CD4-positive, alpha-beta T cell treated with Interleukin-6 at 100 ng/mL for 8 hours (primary cell): ENCODE results near the gene SACM1L.

ENCODE experiments used
- DNase-seq: peaks from one replicate; pipeline ENCODE4 v3.0.0-alpha.2; 2020; ENCODE audit warnings: mixed read lengths, low spot score

The SACM1L gene

DNA sequence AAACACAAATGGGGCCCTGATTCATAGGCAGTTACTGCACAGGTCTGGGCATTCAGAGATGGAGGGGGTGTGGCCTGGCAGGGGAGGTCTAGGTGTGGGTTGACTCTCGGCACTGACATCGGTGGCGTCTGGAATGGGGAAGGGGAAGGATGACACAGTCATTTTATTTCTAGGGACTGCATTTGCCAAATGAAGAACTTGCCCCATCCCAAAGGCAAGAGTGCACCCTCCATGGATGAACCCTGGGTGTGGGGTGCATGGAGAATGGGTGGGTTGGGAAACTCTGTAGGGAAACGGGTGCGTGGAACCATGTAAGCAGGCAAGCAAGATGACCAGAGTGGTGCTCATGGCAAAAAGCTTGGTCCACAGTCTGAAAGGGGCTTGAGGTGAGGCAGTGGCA is 82.6 kb downstream of the SACM1L start:
- no peak for DNase-seq

DNA sequence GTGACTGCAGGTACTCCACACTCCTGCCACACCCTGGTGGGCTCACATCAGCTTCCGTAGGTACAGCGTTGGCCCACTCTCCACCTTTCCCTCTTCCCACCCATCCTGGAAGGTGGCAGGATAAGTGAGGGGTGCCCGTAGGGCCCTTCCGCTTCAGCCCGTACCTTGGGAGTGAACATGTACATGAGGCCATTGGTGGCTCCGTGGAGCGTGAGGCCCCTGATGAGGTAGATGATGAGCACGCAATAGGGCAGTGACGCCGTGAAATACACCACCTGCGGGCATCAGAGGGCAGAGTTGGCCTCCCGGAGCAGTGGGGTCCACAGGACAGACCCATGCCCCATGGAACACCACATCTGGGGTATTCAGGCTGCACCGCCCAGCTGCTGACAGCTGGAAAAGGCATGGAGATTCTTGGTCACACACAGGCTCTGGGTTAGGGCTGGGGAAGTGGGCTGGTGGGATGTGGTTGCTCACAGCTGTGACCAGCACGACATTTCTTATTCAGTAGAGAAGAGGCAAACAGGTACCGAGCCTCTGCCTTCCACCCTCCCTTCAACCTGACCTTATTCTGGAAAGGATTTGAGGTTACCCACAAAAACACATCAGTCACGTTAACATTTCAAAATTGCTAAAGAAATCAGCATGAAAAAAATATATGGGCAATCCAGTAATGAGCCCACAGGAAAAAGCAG is 83.3 kb downstream of the SACM1L start:
- no peak for DNase-seq

DNA sequence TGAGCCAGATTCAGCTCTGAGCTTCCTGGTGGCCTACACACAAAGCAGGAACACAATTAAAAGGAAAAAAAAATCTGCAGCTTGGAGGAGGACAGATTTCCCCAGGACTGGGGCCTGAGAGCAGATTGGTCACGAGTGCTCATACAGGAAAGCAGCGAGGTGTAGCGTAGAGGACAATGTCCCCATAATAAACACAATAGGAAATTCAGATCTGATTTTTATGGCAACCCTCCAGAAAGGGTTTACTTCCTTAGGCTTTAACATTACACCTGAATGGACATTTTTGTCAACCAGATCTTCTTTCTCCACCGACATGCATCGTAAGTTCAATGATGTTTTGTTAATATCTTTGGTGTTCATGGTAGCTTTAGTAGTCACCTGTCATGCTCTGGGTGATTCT is 83.9 kb downstream of the SACM1L start:
- DNase-seq: no peak

DNA sequence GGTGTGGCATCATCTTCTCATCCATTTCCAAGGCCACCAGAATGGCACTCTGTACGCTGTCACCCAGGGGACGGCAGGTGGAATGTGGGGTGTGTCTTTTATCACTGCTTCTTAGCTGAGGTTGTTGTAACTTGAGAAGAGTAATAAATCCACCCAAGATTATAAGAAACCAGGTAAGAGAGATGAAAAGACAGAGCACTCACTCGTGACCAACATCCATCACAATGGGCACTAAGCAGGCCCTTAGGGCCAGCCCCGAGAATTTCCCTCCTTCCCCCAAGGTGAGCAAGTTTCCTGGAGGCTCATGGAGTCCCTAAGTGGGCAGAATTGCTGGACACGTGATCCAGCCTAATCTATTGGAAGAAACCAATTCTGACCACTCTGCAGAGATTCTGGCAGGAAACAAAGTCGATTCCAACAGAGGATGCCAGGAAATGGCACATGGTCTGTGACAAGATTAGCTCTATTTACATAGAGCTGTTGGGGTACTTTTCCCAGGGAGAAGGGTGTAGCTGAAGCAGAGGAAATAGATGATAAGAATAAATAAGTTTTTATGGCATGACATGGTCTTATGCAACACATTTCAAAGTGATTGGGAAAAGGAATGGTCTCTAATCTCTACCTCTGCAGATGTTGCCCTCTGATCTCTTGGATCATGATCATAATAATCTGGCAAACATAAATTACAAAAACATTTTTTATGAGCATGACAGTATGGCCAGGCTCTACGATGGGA is 84.7 kb downstream of the SACM1L start:
- DNase-seq: no peak

DNA sequence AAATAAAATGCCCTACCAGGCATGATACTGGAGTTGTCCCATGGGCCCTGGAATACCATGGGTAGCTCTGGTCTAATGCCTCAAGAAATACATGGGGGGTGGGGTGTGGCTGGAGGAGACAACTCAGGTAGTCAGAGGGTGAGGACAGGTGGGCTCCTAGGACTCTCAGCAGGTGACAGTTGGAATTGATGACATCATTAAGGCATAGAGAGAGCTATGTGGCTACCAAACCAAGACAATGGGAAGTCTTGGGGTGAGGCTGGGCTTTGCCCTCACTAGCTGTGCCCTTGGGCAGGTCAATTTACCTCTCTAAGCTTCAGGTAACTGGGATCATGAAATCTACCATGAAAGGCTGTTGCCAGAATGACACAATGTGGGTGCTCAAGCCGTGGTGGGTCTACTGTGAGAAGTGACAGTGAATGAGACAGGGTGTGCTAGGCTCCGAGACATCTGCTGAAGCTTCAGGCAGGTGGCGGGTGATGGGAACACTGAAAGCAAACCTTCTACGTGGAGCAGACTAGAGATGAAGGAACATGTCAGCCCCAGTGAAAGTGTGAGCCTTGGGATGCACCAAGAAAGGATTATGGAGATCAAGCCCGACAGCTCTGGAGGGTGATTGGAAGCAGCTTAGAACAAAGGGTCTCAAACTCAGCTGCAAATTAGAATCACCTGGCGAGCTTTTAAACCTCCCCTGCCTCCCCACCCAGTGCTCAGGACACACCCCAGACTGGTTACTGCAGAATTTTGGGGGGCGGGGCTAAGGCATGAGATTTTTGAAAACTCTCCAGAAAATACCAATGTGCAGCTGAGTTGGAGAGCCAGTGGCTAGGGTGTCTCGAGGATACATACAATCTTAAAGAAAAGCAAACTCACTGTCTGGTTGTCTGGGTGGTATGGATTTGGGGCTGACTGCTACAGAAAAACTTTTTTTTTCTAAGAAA is 85.7 kb downstream of the SACM1L start:
- DNase-seq: no peak

DNA sequence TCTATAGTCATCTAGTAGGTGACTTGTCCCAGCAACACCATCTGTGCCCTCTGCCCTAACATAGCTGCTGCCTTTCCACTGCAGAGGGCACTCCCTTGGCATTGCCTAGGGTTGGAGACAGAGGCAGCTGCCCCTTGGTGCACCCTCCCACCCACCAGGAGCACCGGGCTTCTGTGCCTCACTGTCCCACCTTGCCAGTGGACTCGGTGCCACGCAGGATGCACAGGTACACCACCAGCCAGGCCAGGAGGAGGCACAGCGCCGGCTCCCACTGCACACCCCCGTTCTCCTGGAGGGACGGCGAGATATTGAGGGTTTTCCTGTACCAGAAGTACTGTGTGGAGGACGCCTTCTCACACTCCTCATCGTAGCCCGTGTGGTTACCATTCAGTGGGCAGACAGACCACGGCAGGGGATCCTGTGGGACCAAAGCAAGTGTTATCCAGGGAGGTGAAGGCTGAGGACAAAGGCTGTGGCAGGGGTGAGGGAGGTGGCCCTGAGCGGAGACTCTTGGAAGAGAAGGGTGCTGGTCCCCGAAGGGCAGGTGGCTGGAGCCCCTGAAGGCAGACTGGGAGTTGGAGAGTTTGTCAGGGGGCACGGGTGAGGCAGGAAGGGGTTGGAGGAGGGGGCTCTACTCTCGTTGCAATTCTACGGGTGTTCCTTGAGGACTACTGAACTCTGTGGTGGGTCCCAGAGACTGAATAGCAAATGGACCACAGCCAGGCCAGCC is 86.5 kb downstream of the SACM1L start:
- DNase-seq: no peak

DNA sequence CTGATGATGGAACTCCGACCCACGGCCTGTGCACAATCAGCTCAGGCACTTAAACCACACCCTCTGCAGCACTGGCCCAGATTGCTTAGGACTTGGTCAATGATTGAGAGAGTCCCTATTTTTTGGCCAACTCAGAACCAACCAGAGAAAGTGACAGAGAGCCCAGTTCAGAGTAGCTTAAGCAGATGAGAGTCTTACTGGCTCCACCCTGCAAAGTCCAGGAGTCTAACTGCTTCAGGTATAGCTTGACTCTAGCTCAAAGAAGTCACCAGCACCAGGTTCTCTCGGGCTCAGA is 87.1 kb downstream of the SACM1L start:
- no peak for DNase-seq

DNA sequence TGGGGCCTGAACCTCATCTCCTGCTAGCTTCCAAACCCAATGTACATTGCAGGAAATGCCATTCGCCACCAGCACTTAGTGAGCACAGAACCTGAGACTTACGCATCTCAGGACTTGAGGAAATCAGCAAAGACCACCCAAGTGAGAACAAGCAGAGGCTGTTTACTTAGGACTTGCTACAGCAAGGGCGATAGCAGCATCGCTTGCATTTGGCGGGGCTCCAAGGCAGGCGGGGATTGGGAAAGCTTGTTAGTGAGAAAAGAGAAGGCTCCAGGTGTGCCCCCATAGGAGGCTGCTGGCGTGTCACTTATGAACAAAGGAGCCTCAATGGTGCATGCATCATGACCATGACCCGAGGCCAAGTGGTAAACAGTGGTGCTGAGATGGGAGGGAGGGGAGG is 87.4 kb downstream of the SACM1L start:
- no peak for DNase-seq

DNA sequence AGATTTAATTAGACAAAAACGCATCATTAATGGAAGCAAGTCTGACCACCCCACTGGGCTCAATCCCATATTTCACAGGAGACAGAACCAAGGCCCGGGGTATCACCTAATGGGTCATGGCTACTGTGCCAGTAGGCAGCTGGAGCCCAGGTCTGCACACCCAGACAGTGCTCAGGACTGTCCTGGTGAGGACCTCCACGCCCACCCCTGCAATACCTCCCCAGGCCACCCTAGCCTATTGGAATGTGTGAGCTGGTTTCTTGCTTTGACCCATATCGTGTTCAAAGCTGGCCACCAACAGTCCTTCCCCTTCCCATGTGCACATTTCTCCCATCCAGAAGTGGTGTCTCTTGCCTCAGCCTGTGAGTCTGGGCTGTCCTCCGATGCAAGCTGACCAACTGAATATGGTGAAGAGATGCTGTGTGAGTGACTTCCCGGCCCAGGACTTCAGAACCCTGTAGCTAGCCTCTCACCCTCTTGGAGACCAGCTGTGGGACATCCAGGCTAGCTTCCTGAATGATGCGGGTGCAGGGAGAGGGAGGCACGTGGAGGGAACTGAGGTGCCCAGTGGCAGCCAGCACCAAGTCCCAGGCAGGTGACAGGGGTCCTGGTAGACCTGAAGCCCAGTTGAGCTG is 88.0 kb downstream of the SACM1L start:
- no peak for DNase-seq

DNA sequence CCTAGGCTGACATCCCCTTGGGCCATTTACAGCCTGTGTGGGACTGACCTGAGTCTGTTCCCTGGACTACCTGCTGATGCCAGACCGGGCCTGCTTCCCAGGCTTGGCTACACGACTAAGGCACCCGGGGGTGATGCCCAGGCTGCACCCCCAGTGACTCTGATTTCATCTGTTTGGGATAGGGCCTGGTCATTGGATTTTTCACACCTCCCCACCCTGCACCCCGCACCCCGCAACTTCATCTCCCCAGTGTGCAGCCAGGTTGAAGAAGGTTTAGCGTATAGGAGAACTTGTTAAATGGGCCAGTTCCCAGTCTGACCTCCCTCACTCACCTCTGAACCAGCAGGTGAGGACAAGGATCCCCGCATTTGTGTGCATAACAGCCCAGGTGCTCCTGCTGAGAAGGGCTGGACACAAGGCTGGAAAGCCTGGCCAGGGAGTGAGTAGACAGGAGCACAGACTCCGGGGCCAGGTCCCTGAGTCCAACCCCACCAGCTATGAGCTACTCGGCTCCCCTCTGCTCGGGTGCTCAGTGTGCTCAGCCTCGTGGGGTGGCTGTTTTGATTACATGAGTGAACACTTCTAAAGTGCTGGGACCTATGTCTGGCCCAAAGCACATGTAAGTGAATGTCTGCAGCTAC is 88.7 kb downstream of the SACM1L start:
- no peak for DNase-seq

DNA sequence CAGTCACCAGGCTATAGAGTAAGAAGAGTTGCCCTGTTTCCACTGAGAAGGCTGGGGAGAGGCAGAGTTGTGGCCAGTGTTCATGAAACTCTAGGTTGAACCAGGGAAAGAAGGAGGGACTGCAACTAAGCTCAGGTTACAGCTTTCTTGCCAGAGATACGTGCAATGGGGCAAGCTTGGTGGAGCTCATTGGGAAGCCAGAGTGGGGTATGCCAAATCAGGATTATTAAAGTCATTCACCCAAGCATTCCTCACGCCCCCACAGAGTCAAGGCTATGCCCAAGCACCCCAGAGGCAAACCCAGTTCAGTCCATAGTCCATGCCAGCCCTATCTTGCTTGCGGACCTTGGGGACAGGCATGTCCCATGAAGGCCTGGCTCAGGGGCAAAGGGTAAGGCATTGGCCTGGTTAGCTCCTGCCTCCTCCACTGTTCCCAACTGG is 89.6 kb downstream of the SACM1L start:
- DNase-seq: no peak

DNA sequence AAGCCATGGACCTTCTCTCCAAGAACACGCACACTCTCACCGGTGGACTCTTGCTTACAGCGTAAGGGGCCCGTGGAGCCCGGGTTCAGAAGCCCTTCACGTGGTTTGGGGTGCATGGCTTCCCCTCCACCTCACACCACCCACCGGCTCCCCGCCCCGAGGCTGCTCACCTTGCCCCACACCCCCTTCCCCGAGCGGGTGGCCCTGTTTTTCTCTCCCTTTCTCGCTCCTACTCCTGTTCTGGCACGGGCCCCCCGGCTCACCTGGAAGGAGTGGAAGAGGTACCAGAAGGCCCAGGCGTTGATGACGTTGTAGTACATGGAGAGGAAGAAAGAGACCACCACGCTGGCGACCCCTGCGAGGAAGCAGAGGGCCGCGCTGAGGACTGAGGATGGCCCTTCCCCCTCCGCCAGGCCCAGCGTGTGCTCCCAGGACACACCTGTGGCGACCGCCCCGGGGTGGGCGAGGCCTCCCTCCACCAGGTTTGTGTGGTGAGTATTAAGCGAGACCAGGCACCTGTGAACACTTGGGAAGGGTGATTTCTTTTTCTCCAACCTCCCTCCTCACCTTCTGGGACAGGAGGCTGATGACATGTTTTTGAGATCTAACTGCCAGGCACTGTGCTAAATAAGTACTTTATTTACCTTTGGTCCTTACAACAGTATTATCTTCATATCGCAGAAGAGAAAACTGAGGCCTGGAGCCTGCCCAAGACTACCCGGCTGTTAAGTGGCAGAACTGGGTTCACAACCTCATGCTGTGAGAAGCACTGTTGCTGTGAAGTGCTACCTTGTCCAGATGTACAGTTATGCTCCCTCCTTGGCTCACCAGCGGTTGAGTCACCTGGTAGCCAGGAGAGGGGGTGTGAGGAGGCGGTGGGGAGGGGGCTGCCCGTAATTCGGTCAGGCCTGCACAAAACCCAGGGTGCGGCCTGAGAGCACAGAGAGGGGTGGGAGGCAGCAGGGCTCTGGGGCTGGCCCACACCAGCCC is 90.8 kb downstream of the SACM1L start:
- DNase-seq: no peak

DNA sequence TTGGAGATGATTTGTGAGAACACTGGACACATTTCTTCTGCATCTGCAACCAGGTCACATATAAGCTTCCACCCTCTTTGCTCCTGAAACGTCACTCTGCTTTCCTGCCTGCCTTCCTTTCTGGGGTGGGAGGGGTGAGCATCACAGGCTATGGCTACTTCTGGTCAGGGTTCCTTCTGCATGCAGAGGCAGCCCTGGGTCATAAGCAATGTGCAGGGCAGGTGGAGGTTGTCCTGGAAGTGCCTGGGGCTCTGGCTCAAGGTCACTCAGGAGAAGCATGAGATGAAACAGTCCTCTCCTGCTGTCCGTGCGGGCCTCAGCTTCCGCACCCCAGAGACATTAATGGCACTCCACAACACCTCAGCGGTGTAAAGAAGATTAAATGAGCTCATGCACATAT is 92.1 kb downstream of the SACM1L start:
- no peak for DNase-seq

DNA sequence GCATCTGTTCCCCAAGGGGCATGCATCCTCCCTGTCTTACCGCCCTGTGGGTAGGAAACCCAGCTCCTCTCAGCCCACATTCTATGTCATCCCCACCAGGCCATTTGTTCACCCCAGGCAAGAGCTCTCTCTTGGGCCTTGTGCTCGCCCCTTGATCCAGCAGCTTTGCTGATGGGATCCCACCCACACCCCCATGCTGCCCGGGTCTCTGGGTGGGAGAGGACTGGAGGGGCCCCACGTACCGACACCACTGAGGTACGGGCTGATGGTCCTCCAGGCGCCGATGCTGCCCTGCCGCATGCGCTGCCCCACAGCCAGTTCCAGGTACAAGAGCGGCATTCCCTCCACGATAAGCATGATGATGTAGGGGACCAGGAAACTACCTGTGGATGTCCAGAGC is 92.6 kb downstream of the SACM1L start:
- DNase-seq: no peak

DNA sequence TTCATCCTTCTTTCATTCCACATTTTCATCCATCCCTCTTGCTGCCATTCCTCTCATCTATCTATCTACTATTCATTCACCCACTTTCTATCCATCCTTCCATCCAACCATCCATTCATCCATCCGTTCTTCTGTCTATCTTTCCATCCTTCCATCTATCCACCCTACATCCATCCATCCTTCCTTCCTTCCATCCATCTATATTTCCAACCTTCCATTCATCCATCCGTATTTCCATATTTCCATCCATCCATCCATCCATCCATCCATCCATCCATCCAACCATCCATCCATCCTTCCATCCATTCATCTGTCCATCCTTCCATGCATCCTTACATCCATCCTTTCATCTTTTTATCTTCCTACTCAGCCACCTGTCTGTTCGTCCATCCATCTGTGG is 93.2 kb downstream of the SACM1L start:
- no peak for DNase-seq

DNA sequence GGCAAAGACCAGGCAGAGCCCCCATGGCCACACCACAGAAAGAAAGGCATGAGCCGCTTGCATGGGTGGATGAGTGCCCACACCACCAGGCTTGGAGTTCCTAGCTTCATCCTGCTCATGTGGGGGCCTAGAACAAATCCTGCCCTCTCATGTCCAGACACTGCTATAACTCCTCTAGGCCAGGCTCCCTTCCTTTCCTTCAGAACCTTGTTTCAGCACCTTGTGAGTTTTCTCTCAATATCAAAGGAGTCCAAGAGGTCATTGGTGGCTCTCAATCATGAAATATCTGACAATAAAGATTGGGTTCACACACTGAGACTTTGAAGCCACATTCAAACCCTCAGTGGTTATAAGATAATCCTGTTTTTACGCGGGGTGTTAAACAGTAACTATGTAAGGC is 94.5 kb downstream of the SACM1L start:
- DNase-seq: no peak

DNA sequence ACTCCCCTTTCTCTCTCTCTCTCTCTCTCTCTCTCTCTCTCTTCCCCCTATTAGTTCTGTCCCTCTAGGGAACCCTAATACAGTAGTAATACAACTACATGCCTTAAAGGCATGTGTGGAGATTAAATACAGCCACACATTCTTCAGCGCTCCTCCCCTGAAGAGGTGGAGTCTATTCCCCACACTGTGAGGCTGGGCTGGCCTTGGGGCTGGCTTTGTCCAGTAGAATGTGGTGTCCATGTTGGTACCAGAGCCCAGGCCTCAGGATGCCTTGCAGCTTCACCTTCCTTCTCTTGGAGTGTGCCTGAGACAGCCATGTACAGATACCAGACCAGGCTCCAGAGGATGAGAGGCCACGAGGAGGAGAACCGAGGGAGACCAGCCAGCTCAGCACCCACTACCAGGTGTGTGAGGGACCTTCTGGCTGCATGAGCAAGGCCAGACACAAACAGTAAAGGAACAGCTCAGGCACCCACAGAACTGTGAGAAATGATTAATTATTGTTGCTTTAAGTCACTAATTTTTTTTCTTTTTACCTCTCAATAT is 96.5 kb downstream of the SACM1L start:
- no peak for DNase-seq

DNA sequence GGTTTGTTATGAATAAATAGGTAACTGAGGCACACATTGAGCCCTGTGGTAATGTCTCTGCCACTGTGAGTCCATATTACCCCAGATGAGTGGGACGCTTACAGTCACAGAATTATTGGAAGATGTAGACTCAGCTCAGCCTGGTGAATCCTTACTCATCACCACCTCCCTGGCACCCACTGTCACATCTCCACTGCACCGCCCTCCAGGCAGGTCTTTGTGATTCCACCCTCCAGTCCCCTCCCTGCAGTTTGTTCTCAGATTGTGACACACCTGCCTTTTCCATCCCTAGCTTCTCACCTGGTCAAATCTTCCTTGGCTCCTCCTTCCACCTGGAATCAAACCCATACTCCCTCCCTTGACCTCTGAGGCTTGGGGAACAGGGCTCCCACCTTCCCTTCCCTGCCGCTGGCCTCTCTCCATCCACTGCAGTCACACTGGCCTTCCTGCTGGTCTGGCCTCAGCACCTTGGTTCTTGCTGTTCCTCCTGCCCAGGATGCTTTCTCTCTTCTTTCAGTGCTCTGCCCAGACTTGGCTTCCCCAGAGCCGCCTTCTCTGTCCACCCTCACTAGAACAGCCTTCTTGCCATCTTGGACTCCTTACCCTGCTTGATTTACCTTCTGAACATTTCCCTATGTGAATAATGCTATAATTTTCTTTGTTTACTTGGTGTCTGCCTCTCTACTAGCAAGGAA is 97.8 kb downstream of the SACM1L start:
- no peak for DNase-seq

DNA sequence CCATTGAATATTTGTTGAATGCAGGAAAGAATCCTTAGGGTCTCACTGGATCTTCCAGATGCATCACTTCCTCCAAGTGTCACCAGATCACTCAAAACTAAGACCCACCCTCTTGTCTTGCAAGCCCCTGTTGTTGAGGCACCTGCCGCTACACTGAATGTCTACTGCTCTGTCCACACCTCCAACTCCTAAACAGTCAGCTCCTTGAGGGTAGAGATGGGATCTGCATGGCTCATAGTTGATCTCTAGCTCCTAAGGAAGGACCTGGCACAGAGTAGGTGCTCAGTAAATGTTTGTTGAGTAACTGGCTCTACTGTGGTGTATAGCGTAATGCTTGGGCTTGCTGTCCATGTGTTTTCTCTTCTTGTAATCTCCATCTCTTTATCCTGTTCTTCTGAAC is 98.4 kb downstream of the SACM1L start:
- no peak for DNase-seq
